GM18867 (cell line): ENCODE results near the gene SPPL2C.

Source experiments
- ATAC-seq: cut with Tn5 transposase; IDR thresholded peaks from one replicate; pipeline ENCODE4 v1.9.1; 2021; ENCODE audit warnings: mild to moderate bottlenecking, moderate library complexity; ENCODE audit not compliant: unreplicated experiment

Gene SPPL2C

GRCh38 chr17:45873728-45874127 is 29.0 kb downstream of the SPPL2C start:
- no peak for ATAC-seq

GRCh38 chr17:45874151-45874550 is 29.5 kb downstream of the SPPL2C start:
- no peak for ATAC-seq

DNA sequence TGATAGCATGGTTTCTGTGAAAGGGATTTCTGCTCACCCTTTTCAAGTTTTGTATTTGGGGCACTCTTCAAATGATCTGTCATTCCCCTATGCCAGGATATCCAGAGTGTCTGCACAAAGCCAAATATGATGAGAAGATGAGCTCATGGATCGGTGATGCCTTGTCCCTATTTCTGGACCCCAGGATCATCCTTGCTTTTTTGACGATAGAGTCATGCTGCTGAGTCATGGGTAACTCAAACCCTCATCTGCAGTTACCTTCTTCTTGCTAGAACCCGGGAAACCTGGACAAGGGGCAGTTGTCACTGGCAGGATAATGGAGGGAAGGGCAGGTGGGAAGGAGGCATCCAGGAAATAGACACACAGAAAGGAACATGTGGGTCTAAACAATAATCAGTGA is 31.9 kb downstream of the SPPL2C start:
- no peak for ATAC-seq

GRCh38 chr17:45877467-45877866 is 32.8 kb downstream of the SPPL2C start:
- ATAC-seq = no peak

DNA sequence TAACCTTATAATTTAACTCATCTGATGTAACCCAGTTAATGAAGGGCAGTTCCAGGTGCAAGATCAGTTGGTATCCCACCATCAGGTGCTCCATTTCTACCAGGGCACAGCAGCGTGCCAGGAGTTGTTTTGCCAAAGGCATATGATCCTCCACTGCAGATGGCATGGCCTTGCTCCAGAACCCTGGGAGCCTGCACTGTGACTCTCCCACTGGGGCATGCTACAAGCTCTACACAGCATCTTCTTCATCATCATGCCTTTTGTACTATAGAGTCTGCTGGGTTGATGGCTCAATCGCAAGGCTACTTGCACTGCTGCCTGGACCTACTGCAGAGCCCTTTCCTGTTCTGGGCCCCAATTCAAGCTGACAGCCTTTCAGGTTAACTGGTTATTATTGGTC is 38.4 kb downstream of the SPPL2C start:
- ATAC-seq = no peak

- no peak for ATAC-seq
These were observed 42.2 kb downstream of the SPPL2C start for GRCh38 chr17:45886852-45887251.

GRCh38 chr17:45888392-45888791 is 43.7 kb downstream of the SPPL2C start:
- ATAC-seq = no peak

GRCh38 chr17:45889579-45889978 is 44.9 kb downstream of the SPPL2C start:
- no peak for ATAC-seq

- no peak for ATAC-seq
These were observed 49.0 kb downstream of the SPPL2C start for GRCh38 chr17:45893725-45894021.

DNA sequence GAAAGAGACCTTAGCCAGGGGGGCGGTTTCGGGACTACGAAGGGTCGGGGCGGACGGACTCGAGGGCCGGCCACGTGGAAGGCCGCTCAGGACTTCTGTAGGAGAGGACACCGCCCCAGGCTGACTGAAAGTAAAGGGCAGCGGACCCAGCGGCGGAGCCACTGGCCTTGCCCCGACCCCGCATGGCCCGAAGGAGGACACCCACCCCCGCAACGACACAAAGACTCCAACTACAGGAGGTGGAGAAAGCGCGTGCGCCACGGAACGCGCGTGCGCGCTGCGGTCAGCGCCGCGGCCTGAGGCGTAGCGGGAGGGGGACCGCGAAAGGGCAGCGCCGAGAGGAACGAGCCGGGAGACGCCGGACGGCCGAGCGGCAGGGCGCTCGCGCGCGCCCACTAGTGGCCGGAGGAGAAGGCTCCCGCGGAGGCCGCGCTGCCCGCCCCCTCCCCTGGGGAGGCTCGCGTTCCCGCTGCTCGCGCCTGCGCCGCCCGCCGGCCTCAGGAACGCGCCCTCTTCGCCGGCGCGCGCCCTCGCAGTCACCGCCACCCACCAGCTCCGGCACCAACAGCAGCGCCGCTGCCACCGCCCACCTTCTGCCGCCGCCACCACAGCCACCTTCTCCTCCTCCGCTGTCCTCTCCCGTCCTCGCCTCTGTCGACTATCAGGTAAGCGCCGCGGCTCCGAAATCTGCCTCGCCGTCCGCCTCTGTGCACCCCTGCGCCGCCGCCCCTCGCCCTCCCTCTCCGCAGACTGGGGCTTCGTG is 49.5 kb downstream of the SPPL2C start, which contains the start of gene MAPT:
Gene MAPT (plus strand): TSS at position 533 of the 763 bp plus-strand sequence. CDS start 67,784 bp downstream, outside the sequence.
- ATAC-seq = peak; percentile 74

DNA sequence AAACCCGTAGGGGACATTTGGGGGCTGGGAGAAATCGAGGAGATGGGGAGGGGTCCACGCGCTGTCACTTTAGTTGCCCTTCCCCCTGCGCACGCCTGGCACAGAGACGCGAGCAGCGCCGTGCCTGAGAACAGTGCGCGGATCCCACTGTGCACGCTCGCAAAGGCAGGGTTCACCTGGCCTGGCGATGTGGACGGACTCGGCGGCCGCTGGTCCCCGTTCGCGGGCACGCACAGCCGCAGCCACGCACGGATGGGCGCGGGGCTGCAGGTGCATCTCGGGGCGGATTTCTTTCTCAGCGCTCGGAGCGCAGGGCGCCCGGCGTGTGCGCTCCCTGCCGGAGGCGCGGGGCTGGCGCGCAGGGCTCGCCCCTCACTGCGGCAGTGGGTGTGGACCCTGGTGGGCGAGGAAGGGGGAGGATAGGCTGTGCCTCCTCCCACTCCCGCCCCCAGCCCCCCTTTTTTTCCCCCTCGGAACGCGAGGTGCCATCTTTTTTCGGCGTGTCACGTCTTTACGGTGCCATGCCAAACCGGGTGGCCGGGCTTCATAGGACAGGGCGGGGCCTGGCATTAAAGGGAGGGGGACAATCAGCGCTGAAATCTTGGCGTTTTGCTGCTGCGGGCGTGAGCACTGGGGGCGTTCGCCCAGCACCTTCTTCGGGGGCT is 50.8 kb downstream of the SPPL2C start:
- ATAC-seq = no peak

DNA sequence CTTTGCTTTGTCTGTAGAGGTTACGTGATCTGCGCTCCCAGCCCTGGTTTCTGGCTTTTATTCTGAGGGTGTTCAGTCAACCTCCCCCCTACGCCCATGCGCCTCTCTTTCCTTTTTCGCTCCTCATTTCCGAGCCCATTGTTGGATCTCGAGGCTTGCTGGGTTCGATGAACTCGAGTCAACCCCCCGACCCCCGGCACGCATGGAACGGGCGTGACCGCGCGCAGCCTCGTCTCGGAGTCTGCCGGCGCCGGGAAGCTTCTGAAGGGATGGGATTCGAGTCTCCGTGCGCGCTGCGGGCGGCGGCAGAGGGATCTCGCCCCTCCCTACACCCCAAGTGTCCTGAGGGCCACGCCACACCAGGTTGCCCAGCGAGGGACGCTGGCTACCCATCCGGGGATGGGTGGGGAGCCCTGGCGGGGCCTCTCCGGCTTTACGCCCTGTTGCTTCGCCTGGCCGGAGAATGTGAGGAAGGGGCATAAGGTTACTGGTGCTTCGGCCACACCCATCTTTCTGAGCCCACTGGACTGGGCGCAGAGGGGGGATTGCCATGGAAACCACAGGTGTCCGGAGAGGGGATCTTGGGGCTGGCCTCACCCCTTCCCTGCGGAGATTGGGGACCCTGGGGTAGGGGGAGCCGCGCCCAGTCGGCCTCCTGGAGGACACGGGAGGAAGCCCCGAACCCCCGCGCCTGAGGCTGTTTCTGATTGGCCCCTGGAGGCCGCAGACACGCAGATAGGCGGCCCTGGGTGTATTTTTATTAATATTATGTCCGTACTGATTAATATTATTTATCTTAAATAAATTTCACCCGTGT is 51.5 kb downstream of the SPPL2C start:
- no peak for ATAC-seq
